Fibroblast of lung (primary cell): ENCODE data around the gene PRMT7. TPM values are rescaled to one million over a fixed set of nuclear protein-coding genes. Genes with fewer than 3 reads are reported as not detected.

ENCODE experiments used
- DNase-seq, 2 donors: peaks; one replicate each; pipeline versions ENCODE4 v3.0.0 to v3.0.0-alpha.2; 2010; ENCODE audit warnings: low read depth in 2 of 2
- H2AFZ ChIP-seq: 2 replicates; pipeline ENCODE4 v1.5.1; 2012; ENCODE audit warnings: low read length, control low read depth, inconsistent platforms
- H3K27ac ChIP-seq: 2 replicates; pipeline ENCODE4 v1.5.1; 2011; ENCODE audit warnings: low read length, control low read depth; ENCODE audit not compliant: insufficient read depth
- H3K27me3 ChIP-seq: 2 replicates; pipeline ENCODE4 v1.5.1; 2011; ENCODE audit warnings: mild to moderate bottlenecking, low read length; ENCODE audit not compliant: control insufficient read depth, insufficient read depth
- H3K36me3 ChIP-seq: 2 replicates; pipeline ENCODE4 v1.5.1; 2011; ENCODE audit warnings: low read length; ENCODE audit not compliant: control insufficient read depth, insufficient read depth
- H3K4me1 ChIP-seq: 2 replicates; pipeline ENCODE4 v1.5.1; 2011; ENCODE audit warnings: low read length; ENCODE audit not compliant: control insufficient read depth, insufficient read depth; ENCODE audit errors: extremely low read depth
- H3K4me2 ChIP-seq: 2 replicates; pipeline ENCODE4 v1.5.1; 2011; ENCODE audit warnings: low read length, control low read depth; ENCODE audit not compliant: insufficient read depth; ENCODE audit errors: extremely low read depth
- H3K4me3 ChIP-seq, 4 experiments: fragments of 200-600 bp in 1 of 4; sonication (generic) in 1 of 4; replicated peaks in 1 of 4; 2 replicates each; pipeline ENCODE4 v1.5.1; 2011 to 2016; ENCODE audit warnings: low read length in 4 of 4, low read depth in 3 of 4, mild to moderate bottlenecking in 3 of 4, control low read depth in 2 of 4, inconsistent platforms in 1 of 4, mixed read lengths in 1 of 4; ENCODE audit not compliant: insufficient read depth in 1 of 4; ENCODE audit errors: control extremely low read depth in 1 of 4
- H3K79me2 ChIP-seq: 2 replicates; pipeline ENCODE4 v1.5.1; 2012; ENCODE audit warnings: mild to moderate bottlenecking, low read length, inconsistent platforms; ENCODE audit not compliant: control insufficient read depth, insufficient read depth
- H3K9ac ChIP-seq: 2 replicates; pipeline ENCODE4 v1.5.1; 2011; ENCODE audit warnings: mild to moderate bottlenecking, low read length, control low read depth; ENCODE audit not compliant: insufficient read depth
- H3K9me3 ChIP-seq: 2 replicates; pipeline ENCODE4 v1.5.1; 2012; ENCODE audit warnings: low read depth, low read length; ENCODE audit not compliant: control insufficient read depth, insufficient read depth
- H4K20me1 ChIP-seq: 2 replicates; pipeline ENCODE4 v1.5.1; 2011; ENCODE audit warnings: low read length; ENCODE audit not compliant: control insufficient read depth, insufficient read depth; ENCODE audit errors: extremely low read depth
- CTCF ChIP-seq, 2 donors: IDR thresholded peaks in 1 of 2; conservative IDR thresholded peaks in 1 of 2; 1 replicate in 1 of 2; 2 replicates in 1 of 2; pipeline ENCODE4 v1.5.1; 2011 to 2012; ENCODE audit warnings: low read length in 2 of 2, control low read depth in 1 of 2, inconsistent platforms in 1 of 2, low read depth in 1 of 2, mild to moderate bottlenecking in 1 of 2
- EZH2 ChIP-seq: IDR thresholded peaks from 2 replicates; pipeline ENCODE4 v1.5.1; 2012; ENCODE audit warnings: low read length, control low read depth, mild to moderate bottlenecking; ENCODE audit errors: missing control alignments
- polyA plus RNA-seq, 2 donors: library from polyadenylated mRNA; depleted of rRNA in 1 of 2; stranded (reverse) in 1 of 2; unstranded in 1 of 2; fragments of >200 nt; gene quantifications; 2 replicates each; pipeline ENCODE4 v1.2.1, GENCODE V29; 2011 to 2012; ENCODE audit warnings: missing spikeins in 1 of 2
- total RNA-seq: library from RNA; depleted of rRNA; stranded (reverse); fragments of >200 nt; gene quantifications from 2 replicates; pipeline ENCODE4 v1.2.1, GENCODE V29; 2014

The PRMT7 gene
- total and polyA plus RNA-seq, 2 donors (not counting 1 experiment from before 2014, with no cell fraction given), result 24.0 to 39.3 TPM

GRCh38 chr16:68319185-68319908 lies 8.5 kb downstream of the PRMT7 start:
- Histone ChIP-seq H3K4me2 (no peak overlapping the region), H3K36me3 (peaks cover 8% of the 10 kb centered on the region), H2AFZ (no peak overlapping the region), H3K9ac (no peak overlapping the region), H3K79me2 (no peaks in the 10 kb centered on the region), H3K9me3 (no peaks in the 10 kb centered on the region), H3K27ac (no peak overlapping the region), H3K4me1 (no peaks in the 10 kb centered on the region), H3K4me3 (no peak overlapping the region), H3K27me3 (no peaks in the 10 kb centered on the region), H4K20me1 (no peaks in the 10 kb centered on the region)
- TF ChIP-seq CTCF (conservative IDR thresholded peaks at IDR 0.05 in 1 of 2, IDR thresholded peaks at IDR 0.05 in 1 of 2; ENCODE audit: low read depth in 1 of 2, low read length in 2 of 2), result no peak
- no peak for TF ChIP-seq EZH2
- DNase-seq, result no peak

GRCh38 chr16:68324336-68324735 lies 13.5 kb downstream of the PRMT7 start:
- H3K4me2 ChIP-seq, result no peak overlapping the region
- no peaks in the 10 kb centered on the region for H3K4me1 ChIP-seq
- no peak overlapping the region for H3K4me3 ChIP-seq
- no peak for DNase-seq
- H3K36me3 ChIP-seq, result peaks cover 7% of the 10 kb centered on the region
- H3K9me3 ChIP-seq, result no peaks in the 10 kb centered on the region
- H3K27ac ChIP-seq, result no peak overlapping the region
- no peaks in the 10 kb centered on the region for H4K20me1 ChIP-seq
- H3K79me2 ChIP-seq, result no peaks in the 10 kb centered on the region
- no peak overlapping the region for H2AFZ ChIP-seq
- H3K9ac ChIP-seq, result no peak overlapping the region
- H3K27me3 ChIP-seq, result no peaks in the 10 kb centered on the region
- TF ChIP-seq EZH2, result no peak
- TF ChIP-seq CTCF (conservative IDR thresholded peaks at IDR 0.05 in 1 of 2, IDR thresholded peaks at IDR 0.05 in 1 of 2; ENCODE audit: low read depth in 1 of 2, low read length in 2 of 2), result no peak

- no peak overlapping the region for H3K4me2 ChIP-seq
- H2AFZ ChIP-seq, result no peak overlapping the region
- H3K4me3 ChIP-seq, result no peak overlapping the region
- H3K9me3 ChIP-seq, result no peaks in the 10 kb centered on the region
- H3K27ac ChIP-seq, result no peak overlapping the region
- no peak for DNase-seq
- no peaks in the 10 kb centered on the region for H3K27me3 ChIP-seq
- H3K36me3 ChIP-seq, result peaks cover 7% of the 10 kb centered on the region
- H4K20me1 ChIP-seq, result no peaks in the 10 kb centered on the region
- no peak for TF ChIP-seq CTCF (conservative IDR thresholded peaks at IDR 0.05 in 1 of 2, IDR thresholded peaks at IDR 0.05 in 1 of 2; ENCODE audit: low read depth in 1 of 2, low read length in 2 of 2)
- TF ChIP-seq EZH2, result no peak
- no peaks in the 10 kb centered on the region for H3K79me2 ChIP-seq
- H3K4me1 ChIP-seq, result no peaks in the 10 kb centered on the region
- no peak overlapping the region for H3K9ac ChIP-seq
These were observed 14.1 kb downstream of the PRMT7 start for GRCh38 chr16:68324780-68325357.
